Glutamatergic neuron (in vitro differentiated cells): ENCODE data around the gene MED4. TPM values are rescaled to one million over a fixed set of nuclear protein-coding genes. Genes with fewer than 3 reads are reported as not detected.
"Not testable (repeated sequence)": the region's sequence is repeated elsewhere in the genome, so short reads cannot be mapped to it uniquely, and the experiment has no call there.

Experiments
- DNase-seq: peaks from one replicate; pipeline ENCODE4 v3.0.0; 2022
- H3K27ac Mint-ChIP-seq: one replicate; pipeline ENCODE4 v1.8.0; 2020; ENCODE audit warnings: mild to moderate bottlenecking, mixed read lengths, inconsistent platforms; ENCODE audit not compliant: unreplicated experiment
- H3K27me3 Mint-ChIP-seq: one replicate; pipeline ENCODE4 v1.8.0; 2020; ENCODE audit warnings: mild to moderate bottlenecking, moderate library complexity, mixed read lengths, inconsistent platforms; ENCODE audit not compliant: unreplicated experiment
- H3K36me3 Mint-ChIP-seq: one replicate; pipeline ENCODE4 v1.8.0; 2020; ENCODE audit warnings: mild to moderate bottlenecking, mixed read lengths, inconsistent platforms; ENCODE audit not compliant: unreplicated experiment
- H3K4me1 Mint-ChIP-seq: one replicate; pipeline ENCODE4 v1.8.0; 2020; ENCODE audit warnings: mild to moderate bottlenecking, low read depth, mixed read lengths, inconsistent platforms; ENCODE audit not compliant: unreplicated experiment
- H3K4me3 Mint-ChIP-seq: one replicate; pipeline ENCODE4 v1.8.0; 2020; ENCODE audit warnings: mild to moderate bottlenecking, mixed read lengths, inconsistent platforms; ENCODE audit not compliant: unreplicated experiment
- H3K9me3 Mint-ChIP-seq: one replicate; pipeline ENCODE4 v1.8.0; 2020; ENCODE audit warnings: mild to moderate bottlenecking, moderate library complexity, mixed read lengths, inconsistent platforms; ENCODE audit not compliant: unreplicated experiment
- CTCF ChIP-seq: fragments of 200-600 bp; sonication (generic); IDR thresholded peaks from one replicate; pipeline ENCODE4 v1.5.0; 2021; ENCODE audit not compliant: partially characterized antibody, unreplicated experiment
- total RNA-seq: library from RNA; stranded (reverse); fragmentation: NEBNext Ultra II Directional; extraction: Animal tissue kit (Norgen Biotek cat#: 25700); gene quantifications from one replicate; pipeline ENCODE4 v1.2.1, GENCODE V29; 2021; ENCODE audit not compliant: unreplicated experiment

MED4 gene
- total RNA-seq, 1 donor from 2014 or later = 57.1 TPM

GRCh38 chr13:48070942-48071341 is 24.0 kb downstream of the MED4 start:
- Mint-ChIP-seq H3K27ac (peak overlapping the region; percentile 12), H3K27me3 (peaks cover 4% of the 10 kb centered on the region), H3K4me1 (no peaks in the 10 kb centered on the region), H3K36me3 (peaks cover 67% of the 10 kb centered on the region), H3K9me3 (peaks cover 11% of the 10 kb centered on the region), H3K4me3 (no peak overlapping the region)
- no peak for TF ChIP-seq CTCF
- no peak for DNase-seq

- Mint-ChIP-seq H3K4me1 (no peaks in the 10 kb centered on the region), H3K27me3 (peaks cover 4% of the 10 kb centered on the region), H3K36me3 (peaks cover 62% of the 10 kb centered on the region), H3K9me3 (peaks cover 11% of the 10 kb centered on the region), H3K27ac (no peak overlapping the region), H3K4me3 (no peak overlapping the region)
- TF ChIP-seq CTCF = no peak
- DNase-seq = no peak
Observed at GRCh38 chr13:48069573-48069972, 25.3 kb downstream of the MED4 start.

DNA sequence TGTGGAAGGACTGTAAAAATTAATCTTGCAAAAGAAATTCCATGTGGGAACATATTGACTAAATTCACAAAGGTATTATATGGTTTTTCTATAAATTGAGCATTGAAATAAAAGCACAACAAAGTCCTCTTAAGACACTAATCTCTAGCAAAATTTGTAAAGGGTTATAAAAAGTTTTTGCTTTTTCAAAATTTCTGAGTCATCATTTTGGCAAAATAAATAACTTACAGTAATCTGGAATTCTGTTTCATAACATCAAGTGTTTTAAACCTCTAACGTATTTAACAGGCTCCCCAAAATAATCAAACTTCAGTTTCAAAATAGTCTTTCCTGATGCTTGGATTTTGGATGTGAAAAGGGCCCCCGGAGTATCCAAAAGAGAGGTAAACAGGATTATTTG is 26.0 kb downstream of the MED4 start:
- DNase-seq = no peak
- H3K9me3 Mint-ChIP-seq = peaks cover 11% of the 10 kb centered on the region

GRCh38 chr13:48068036-48068435 is 26.9 kb downstream of the MED4 start:
- DNase-seq = no peak
- Mint-ChIP-seq H3K4me3 (no peak overlapping the region), H3K4me1 (peaks cover 2% of the 10 kb centered on the region), H3K27ac (no peak overlapping the region), H3K36me3 (peaks cover 57% of the 10 kb centered on the region), H3K9me3 (peaks cover 11% of the 10 kb centered on the region), H3K27me3 (peaks cover 4% of the 10 kb centered on the region)
- no peak for TF ChIP-seq CTCF

More for the DNA sequence above, 26.0 kb downstream of the MED4 start:
- Mint-ChIP-seq H3K27ac (no peak overlapping the region), H3K4me1 (no peaks in the 10 kb centered on the region), H3K36me3 (peaks cover 61% of the 10 kb centered on the region), H3K4me3 (no peak overlapping the region), H3K27me3 (peaks cover 4% of the 10 kb centered on the region)
- no peak for TF ChIP-seq CTCF

DNA sequence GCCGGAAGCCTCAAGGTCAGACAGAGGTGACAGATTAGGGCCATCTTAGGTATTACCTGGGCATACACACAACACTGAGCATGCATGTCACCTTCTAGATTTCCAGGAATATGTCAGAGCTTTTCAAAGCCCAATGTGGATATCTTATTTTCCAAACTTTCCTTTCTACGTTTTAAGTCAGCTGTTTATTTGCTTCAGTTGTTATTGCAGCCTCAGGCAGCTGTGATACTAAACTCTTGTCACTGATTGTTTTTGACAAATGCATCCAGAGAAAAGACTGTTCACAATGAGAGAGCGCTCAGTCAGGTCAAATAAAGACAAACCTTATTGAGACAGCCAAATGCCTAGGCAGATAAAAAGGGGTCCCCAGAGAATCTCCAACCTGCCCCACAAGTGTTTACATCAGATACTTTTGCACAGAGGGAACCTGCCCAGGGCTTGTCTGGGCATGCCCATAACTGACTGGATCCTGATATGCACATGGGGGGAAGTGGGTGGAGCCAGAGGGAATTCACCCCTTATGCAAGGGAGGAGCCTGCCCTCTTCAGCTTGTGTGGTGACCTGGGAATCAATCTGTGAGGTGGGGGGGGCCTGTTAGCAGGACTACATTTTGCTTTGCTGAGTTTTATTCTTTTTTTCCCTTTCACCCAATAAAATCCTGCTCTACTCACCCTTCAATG is 28.5 kb downstream of the MED4 start:
- peak overlapping the region; percentile 33 for H3K27ac Mint-ChIP-seq
- H3K4me1 Mint-ChIP-seq = peaks cover 2% of the 10 kb centered on the region
- H3K36me3 Mint-ChIP-seq = peaks cover 41% of the 10 kb centered on the region
- H3K9me3 Mint-ChIP-seq = peaks cover 5% of the 10 kb centered on the region
- H3K4me3 Mint-ChIP-seq = no peak overlapping the region
- TF ChIP-seq CTCF = no peak
- DNase-seq = peak; percentile 19
- peaks cover 4% of the 10 kb centered on the region for H3K27me3 Mint-ChIP-seq

DNA sequence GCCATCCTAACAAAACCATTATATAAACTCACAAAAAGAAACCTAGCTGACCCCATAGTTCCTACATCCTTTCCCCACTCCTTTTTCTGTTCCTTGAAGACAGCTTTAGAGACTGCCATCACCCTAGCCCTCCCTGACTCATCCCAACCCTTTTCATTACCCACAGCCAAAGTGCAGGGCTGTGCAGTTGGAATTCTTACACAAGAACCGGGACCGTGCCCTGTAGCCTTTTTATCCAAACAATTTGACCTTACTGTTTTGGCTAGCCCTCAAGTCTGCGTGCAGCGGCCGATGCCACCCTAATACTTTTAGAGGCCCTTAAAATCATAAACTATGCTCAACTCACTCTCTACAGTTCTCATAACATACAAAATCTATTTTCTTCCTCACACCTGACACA is 35.0 kb downstream of the MED4 start:
- not testable (repeated sequence) for DNase-seq, H3K4me1 Mint-ChIP-seq, H3K4me3 Mint-ChIP-seq, H3K27me3 Mint-ChIP-seq
- Mint-ChIP-seq H3K36me3 (peaks cover 46% of the 10 kb centered on the region), H3K27ac (peak overlapping the region; percentile 39), H3K9me3 (peaks cover 14% of the 10 kb centered on the region)

GRCh38 chr13:48058536-48058935 is 36.4 kb downstream of the MED4 start:
- DNase-seq, H3K4me3 Mint-ChIP-seq, H3K27me3 Mint-ChIP-seq, H3K4me1 Mint-ChIP-seq, H3K27ac Mint-ChIP-seq: not testable (repeated sequence)
- peaks cover 14% of the 10 kb centered on the region for H3K9me3 Mint-ChIP-seq
- H3K36me3 Mint-ChIP-seq = peaks cover 46% of the 10 kb centered on the region
